H9 (cell line): Measurements from ENCODE around the gene TNIP2. TPM values are rescaled to one million over a fixed set of nuclear protein-coding genes. Genes with fewer than 3 reads are reported as not detected.

Experiments
- DNase-seq: peaks from one replicate; pipeline ENCODE4 v3.0.0-alpha.2; 2017
- H2AFZ ChIP-seq: one replicate; pipeline ENCODE4 v1.6.1; 2013; ENCODE audit warnings: mild to moderate bottlenecking, low read length, control low read depth, moderate library complexity
- H2AK5ac ChIP-seq: 2 replicates; pipeline ENCODE4 v1.6.1; 2013; ENCODE audit warnings: low read length, control low read depth, mixed read lengths; ENCODE audit not compliant: insufficient read length
- H2BK120ac ChIP-seq: one replicate; pipeline ENCODE4 v1.6.1; 2013; ENCODE audit warnings: low read depth, mild to moderate bottlenecking, low read length, control low read depth, inconsistent platforms; ENCODE audit not compliant: poor library complexity, severe bottlenecking
- H2BK12ac ChIP-seq: 2 replicates; pipeline ENCODE4 v1.6.1; 2013; ENCODE audit warnings: low read length, control low read depth, mixed read lengths, low read depth; ENCODE audit not compliant: insufficient read length
- H2BK15ac ChIP-seq: 2 replicates; pipeline ENCODE4 v1.6.1; 2013; ENCODE audit warnings: low read depth, low read length, control low read depth
- H2BK20ac ChIP-seq: one replicate; pipeline ENCODE4 v1.6.1; 2013; ENCODE audit warnings: low read depth, mild to moderate bottlenecking, low read length, control low read depth, inconsistent platforms; ENCODE audit not compliant: poor library complexity, severe bottlenecking
- H2BK5ac ChIP-seq: 2 replicates; pipeline ENCODE4 v1.6.1; 2013; ENCODE audit warnings: low read length, control low read depth, mixed read lengths; ENCODE audit not compliant: insufficient read length
- H3K14ac ChIP-seq: 2 replicates; pipeline ENCODE4 v1.6.1; 2013; ENCODE audit warnings: low read length, control low read depth; ENCODE audit not compliant: insufficient read depth
- H3K18ac ChIP-seq: 2 replicates; pipeline ENCODE4 v1.6.1; 2013; ENCODE audit warnings: low read depth, mild to moderate bottlenecking, mixed read lengths, low read length, control low read depth; ENCODE audit not compliant: insufficient read length
- H3K23ac ChIP-seq: 2 replicates; pipeline ENCODE4 v1.6.1; 2013; ENCODE audit warnings: low read length, control low read depth, mixed read lengths, low read depth; ENCODE audit not compliant: insufficient read length
- H3K23me2 ChIP-seq: 2 replicates; pipeline ENCODE4 v1.6.1; 2013; ENCODE audit warnings: low read depth, mild to moderate bottlenecking, mixed read lengths, low read length, control low read depth; ENCODE audit not compliant: insufficient read length, poor library complexity, severe bottlenecking
- H3K27ac ChIP-seq: 2 replicates; pipeline ENCODE4 v1.5.1; 2013; ENCODE audit warnings: low read length, control low read depth, mixed read lengths, low read depth; ENCODE audit not compliant: insufficient read length
- H3K27me3 ChIP-seq: 2 replicates; pipeline ENCODE4 v1.6.1; 2013; ENCODE audit warnings: low read length, control low read depth, inconsistent platforms; ENCODE audit not compliant: insufficient read depth
- H3K4ac ChIP-seq: 2 replicates; pipeline ENCODE4 v1.6.1; 2013; ENCODE audit warnings: low read depth, mild to moderate bottlenecking, control low read depth, inconsistent platforms, low read length, moderate library complexity
- H3K4me1 ChIP-seq: 2 replicates; pipeline ENCODE4 v1.6.1; 2013; ENCODE audit warnings: low read length, control low read depth, inconsistent platforms; ENCODE audit not compliant: insufficient read depth
- H3K4me2 ChIP-seq: 2 replicates; pipeline ENCODE4 v1.6.1; 2013; ENCODE audit warnings: low read length, control low read depth, mixed read lengths; ENCODE audit not compliant: insufficient read length, insufficient read depth
- H3K56ac ChIP-seq: 2 replicates; pipeline ENCODE4 v1.6.1; 2013; ENCODE audit warnings: low read depth, mild to moderate bottlenecking, mixed read lengths, low read length, control low read depth; ENCODE audit not compliant: insufficient read length
- H3K79me1 ChIP-seq: 2 replicates; pipeline ENCODE4 v1.6.1; 2013; ENCODE audit warnings: low read depth, mild to moderate bottlenecking, moderate library complexity, low read length, control low read depth, inconsistent platforms; ENCODE audit not compliant: insufficient read depth, poor library complexity, severe bottlenecking
- H3K79me2 ChIP-seq: 2 replicates; pipeline ENCODE4 v1.6.1; 2013; ENCODE audit warnings: low read length, control low read depth, inconsistent platforms; ENCODE audit not compliant: insufficient read depth
- H3K9ac ChIP-seq: 2 replicates; pipeline ENCODE4 v1.6.1; 2013; ENCODE audit warnings: low read length, control low read depth, mixed read lengths; ENCODE audit not compliant: insufficient read length; ENCODE audit errors: extremely low read depth
- H3K9me3 ChIP-seq: one replicate; pipeline ENCODE4 v1.6.1; 2013; ENCODE audit warnings: low read depth, low read length, inconsistent platforms; ENCODE audit not compliant: control insufficient read depth
- H3T11ph ChIP-seq: one replicate; pipeline ENCODE4 v1.6.1; 2013; ENCODE audit warnings: mild to moderate bottlenecking, low read length, control low read depth, inconsistent platforms
- H4K20me1 ChIP-seq: one replicate; pipeline ENCODE4 v1.6.1; 2013; ENCODE audit not compliant: control insufficient read depth, insufficient read length, insufficient read depth
- H4K5ac ChIP-seq: 2 replicates; pipeline ENCODE4 v1.6.1; 2013; ENCODE audit warnings: low read depth, mild to moderate bottlenecking, mixed read lengths, low read length, control low read depth; ENCODE audit not compliant: insufficient read length
- H4K8ac ChIP-seq: replicated peaks from 2 replicates; pipeline ENCODE4 v1.6.1; 2013; ENCODE audit warnings: low read length, control low read depth, mixed read lengths, low read depth; ENCODE audit not compliant: insufficient read length
- H4K91ac ChIP-seq: 2 replicates; pipeline ENCODE4 v1.6.1; 2013; ENCODE audit warnings: low read depth, mild to moderate bottlenecking, moderate library complexity, mixed read lengths, low read length, control low read depth; ENCODE audit not compliant: insufficient read length
- H3K27ac Mint-ChIP-seq, 3 experiments: 2 replicates in 2 of 3; 3 replicates in 1 of 3; pipeline ENCODE4 v1.8.0; 2020 to 2021; ENCODE audit warnings: mixed read lengths in 3 of 3, mild to moderate bottlenecking in 1 of 3, moderate library complexity in 1 of 3
- H3K27me3 Mint-ChIP-seq: 2 replicates; pipeline ENCODE4 v1.8.0; 2021; ENCODE audit warnings: low read depth, mild to moderate bottlenecking, moderate library complexity, mixed read lengths
- H3K36me3 Mint-ChIP-seq, 3 experiments: 2 replicates in 2 of 3; 3 replicates in 1 of 3; pipeline ENCODE4 v1.8.0; 2020 to 2021; ENCODE audit warnings: low read depth in 3 of 3, mixed read lengths in 3 of 3; ENCODE audit not compliant: insufficient read depth in 1 of 3
- H3K4me1 Mint-ChIP-seq, 2 experiments: 2 replicates each; pipeline ENCODE4 v1.8.0; 2020; ENCODE audit warnings: mixed read lengths in 2 of 2
- H3K4me3 Mint-ChIP-seq, 2 experiments: 2 replicates in 1 of 2; 3 replicates in 1 of 2; pipeline ENCODE4 v1.8.0; 2020 to 2021; ENCODE audit warnings: mild to moderate bottlenecking in 2 of 2, mixed read lengths in 2 of 2, moderate library complexity in 1 of 2
- H3K9me3 Mint-ChIP-seq, 2 experiments: 2 replicates in 1 of 2; 3 replicates in 1 of 2; pipeline ENCODE4 v1.8.0; 2020; ENCODE audit warnings: mild to moderate bottlenecking in 2 of 2, mixed read lengths in 2 of 2, moderate library complexity in 1 of 2
- WGBS: extraction: QIAGEN DNeasy Blood & Tissue Kit; methylation state at CpG from one replicate; pipeline ENCODE4 v1.1.7; 2013; ENCODE audit warnings: missing lambda C conversion rate, low lambda C conversion rate, mixed read lengths; ENCODE audit not compliant: insufficient read length; ENCODE audit errors: extremely low coverage; 5-methylcytosine and 5-hydroxymethylcytosine counted together
- total RNA-seq: library from RNA; stranded (reverse); gene quantifications from 2 replicates; pipeline ENCODE4 v1.2.1, GENCODE V29; 2021
- TF ChIP-seq, protein P1 (sequence below): fragments of 200-600 bp; sonication (generic); conservative IDR thresholded peaks from 3 replicates; pipeline ENCODE4 v1.8.0; 2021; ENCODE audit warnings: antibody characterized with exemption, mild to moderate bottlenecking

The TNIP2 gene
- total RNA-seq, 1 experiment from 2014 or later = 44.7 TPM

DNA sequence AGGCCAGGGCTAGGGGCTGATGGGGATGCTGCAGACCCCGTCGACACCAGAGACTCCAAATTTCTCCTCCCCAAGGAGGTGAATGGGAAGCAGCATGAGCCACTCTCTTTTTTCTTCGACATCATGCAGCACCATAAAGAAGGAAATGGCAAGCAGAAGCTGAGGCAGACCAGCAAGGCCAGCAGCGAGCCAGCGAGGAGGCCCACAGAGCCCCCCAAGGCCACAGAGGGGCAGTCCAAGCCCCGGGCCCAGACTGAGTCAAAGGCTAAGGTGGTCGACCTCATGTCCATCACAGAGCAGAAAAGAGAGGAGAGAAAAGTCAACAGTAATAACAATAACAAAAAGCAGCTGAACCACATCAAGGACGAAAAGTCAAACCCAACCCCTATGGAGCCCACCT, 56.1 kb downstream of the TNIP2 start:
- Mint-ChIP-seq H3K27ac (peak overlapping the region in 1 of 3 experiments; percentile 59; a peak in 1 of 7 replicates), H3K27me3 (no peaks in the 10 kb centered on the region), H3K4me3 (no peak overlapping the region), H3K4me1 (no peaks in the 10 kb centered on the region), H3K36me3 (peaks cover 37 to 94% (median 89%) of the 10 kb centered on the region in 3 experiments; a peak in 6 of 7 replicates), H3K9me3 (no peaks in the 10 kb centered on the region)
- no peak for DNase-seq
- H4K8ac ChIP-seq = no peak overlapping the region
- no peak overlapping the region for H2BK20ac ChIP-seq
- H3T11ph ChIP-seq = no peak overlapping the region
- H3K4me1 ChIP-seq = no peaks in the 10 kb centered on the region
- no peak overlapping the region for H3K23ac ChIP-seq
- H3K56ac ChIP-seq = no peak overlapping the region
- no peak overlapping the region for H4K5ac ChIP-seq
- no peak overlapping the region for H3K18ac ChIP-seq
- WGBS = no CpG with 5 or more reads among the region's 8 CpGs
- no peak overlapping the region for H3K27ac ChIP-seq
- no peaks in the 10 kb centered on the region for H3K23me2 ChIP-seq
- H2BK12ac ChIP-seq = no peak overlapping the region
- TF ChIP-seq, protein P1, sequence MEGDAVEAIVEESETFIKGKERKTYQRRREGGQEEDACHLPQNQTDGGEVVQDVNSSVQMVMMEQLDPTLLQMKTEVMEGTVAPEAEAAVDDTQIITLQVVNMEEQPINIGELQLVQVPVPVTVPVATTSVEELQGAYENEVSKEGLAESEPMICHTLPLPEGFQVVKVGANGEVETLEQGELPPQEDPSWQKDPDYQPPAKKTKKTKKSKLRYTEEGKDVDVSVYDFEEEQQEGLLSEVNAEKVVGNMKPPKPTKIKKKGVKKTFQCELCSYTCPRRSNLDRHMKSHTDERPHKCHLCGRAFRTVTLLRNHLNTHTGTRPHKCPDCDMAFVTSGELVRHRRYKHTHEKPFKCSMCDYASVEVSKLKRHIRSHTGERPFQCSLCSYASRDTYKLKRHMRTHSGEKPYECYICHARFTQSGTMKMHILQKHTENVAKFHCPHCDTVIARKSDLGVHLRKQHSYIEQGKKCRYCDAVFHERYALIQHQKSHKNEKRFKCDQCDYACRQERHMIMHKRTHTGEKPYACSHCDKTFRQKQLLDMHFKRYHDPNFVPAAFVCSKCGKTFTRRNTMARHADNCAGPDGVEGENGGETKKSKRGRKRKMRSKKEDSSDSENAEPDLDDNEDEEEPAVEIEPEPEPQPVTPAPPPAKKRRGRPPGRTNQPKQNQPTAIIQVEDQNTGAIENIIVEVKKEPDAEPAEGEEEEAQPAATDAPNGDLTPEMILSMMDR = no peak
- H3K14ac ChIP-seq = no peak overlapping the region
- no peak overlapping the region for H3K9ac ChIP-seq
- no peak overlapping the region for H2BK5ac ChIP-seq
- H3K9me3 ChIP-seq = no peaks in the 10 kb centered on the region
- no peak overlapping the region for H2BK120ac ChIP-seq
- no peak overlapping the region for H2AK5ac ChIP-seq
- no peak overlapping the region for H4K91ac ChIP-seq
- H2BK15ac ChIP-seq = no peak overlapping the region
- no peak overlapping the region for H3K4ac ChIP-seq
- no peaks in the 10 kb centered on the region for H4K20me1 ChIP-seq
- H3K79me2 ChIP-seq = no peaks in the 10 kb centered on the region
- no peak overlapping the region for H2AFZ ChIP-seq
- H3K27me3 ChIP-seq = no peaks in the 10 kb centered on the region
- no peaks in the 10 kb centered on the region for H3K79me1 ChIP-seq
- no peak overlapping the region for H3K4me2 ChIP-seq
